ENCODE data around the gene PPP1R17.

The PPP1R17 gene

DNA sequence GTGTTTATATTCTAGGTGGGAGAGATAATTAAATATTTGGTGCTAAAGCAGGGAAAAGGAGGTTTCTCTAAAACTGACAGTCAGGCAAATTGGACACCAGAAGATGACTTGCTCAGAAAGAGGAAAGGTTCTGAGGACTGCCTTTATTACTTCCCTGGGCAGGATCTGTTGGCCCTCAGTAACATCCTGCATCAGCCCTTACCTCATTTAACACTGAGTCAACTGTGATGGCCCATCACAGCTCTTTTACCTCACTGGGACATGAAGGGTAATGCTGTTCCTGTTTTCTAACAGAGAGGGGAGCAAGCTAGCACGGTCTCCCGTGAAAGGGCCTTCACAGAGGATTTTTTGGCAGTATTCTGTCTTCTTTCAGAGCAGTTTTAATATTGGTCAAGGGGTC is 12.0 kb downstream of the PPP1R17 start:
- DNase-seq (ENCODE audit: low read depth, low spot score) = no peak

DNA sequence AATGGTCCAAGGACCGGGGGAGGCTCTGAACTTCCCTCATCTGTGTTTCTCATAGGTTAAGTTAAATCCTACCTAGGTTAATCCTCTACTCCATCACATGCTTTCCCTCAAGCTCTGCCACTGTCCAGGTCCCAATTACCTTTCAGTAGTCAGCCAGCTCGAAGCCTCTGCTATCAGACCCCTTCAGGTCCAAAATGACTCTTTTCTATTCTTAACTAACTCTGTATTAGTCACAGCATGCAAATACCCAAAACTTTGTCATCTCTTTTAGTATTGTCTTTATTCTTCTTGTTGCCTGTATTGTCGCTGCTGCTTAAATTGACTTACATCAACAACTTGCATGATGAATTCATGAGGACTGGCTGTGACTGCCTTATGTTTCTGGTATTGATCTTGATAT is 15.3 kb downstream of the PPP1R17 start:
- no peak for DNase-seq (ENCODE audit: low read depth, low spot score)

DNA sequence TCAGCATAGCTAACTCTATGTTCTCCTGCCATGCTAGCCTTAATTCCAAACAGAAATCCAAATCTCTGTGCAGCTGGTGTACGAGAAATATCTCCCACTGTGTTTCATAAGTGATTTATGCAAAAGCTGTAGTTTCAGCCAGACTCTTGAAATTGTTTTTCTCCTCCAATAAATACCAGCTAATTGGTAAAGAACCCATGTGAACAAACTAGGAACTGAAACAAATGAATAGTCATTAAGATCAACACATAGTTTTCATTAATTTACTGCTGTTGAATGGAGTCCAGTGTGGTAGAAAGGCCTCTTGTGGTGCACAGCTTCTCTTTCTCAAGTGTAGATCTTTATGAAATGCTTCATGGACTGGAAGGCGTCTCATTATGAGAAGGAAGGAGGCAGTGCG is 18.4 kb downstream of the PPP1R17 start:
- DNase-seq (ENCODE audit: low read depth, low spot score) = no peak

DNA sequence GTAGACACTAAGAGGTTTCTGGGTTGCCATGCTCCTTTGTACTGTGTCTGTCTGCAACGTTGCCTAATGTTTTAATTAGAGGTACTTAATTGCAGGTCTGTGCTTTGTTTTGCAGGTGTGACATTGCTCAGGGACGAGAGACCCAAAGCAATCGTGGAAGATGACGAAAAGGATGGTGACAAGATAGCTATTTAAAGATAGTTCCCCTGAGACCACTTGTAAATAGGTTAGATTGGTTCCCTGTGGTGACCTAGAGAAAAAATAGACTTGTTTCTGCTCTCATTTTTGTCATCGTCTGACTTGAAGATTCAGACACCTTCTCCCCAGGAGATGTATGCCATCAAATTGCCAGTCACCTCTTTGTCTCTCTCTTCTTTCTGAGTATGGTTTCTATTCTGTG is 20.1 kb downstream of the PPP1R17 start:
- DNase-seq (ENCODE audit: low read depth, low spot score) = no peak

DNA sequence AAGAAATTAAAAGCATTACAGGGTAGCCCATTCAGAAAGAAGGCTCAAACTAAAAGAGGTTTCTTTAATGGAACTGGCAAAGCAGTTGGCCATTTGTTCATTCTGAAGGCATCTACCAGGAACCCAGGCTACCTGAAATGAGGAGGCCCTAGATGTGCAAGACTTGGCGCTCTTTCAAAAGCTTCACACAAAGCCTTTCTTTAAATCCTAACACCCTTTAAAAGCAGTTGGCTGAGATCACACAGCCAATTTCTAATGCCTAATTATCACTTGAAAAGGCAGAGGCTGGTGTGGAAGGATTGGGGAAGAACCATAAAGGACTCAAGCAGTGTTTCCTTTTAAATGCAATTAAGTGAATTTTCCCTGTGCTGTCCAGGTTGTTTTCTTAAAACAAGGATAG is 23.2 kb downstream of the PPP1R17 start:
- no peak for DNase-seq (ENCODE audit: low read depth, low spot score)

DNA sequence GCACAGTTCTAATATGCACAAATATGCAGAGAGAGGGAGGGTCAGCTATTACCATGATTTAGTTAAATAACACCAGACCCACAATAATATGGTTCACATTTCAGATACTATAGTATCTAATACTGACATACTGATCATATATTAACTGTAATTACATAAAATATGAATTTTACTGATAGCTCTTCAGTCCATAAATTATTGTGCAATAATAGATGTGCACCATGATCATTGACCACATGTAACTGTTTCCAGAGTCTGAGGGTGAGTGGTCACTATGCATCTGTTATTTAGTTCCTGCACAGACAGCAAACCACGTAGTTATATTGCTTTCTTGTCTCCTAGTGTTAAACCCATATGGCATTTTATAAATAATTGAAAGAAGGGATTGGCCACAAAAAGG is 29.3 kb downstream of the PPP1R17 start:
- no peak for DNase-seq (ENCODE audit: low read depth, low spot score)

DNA sequence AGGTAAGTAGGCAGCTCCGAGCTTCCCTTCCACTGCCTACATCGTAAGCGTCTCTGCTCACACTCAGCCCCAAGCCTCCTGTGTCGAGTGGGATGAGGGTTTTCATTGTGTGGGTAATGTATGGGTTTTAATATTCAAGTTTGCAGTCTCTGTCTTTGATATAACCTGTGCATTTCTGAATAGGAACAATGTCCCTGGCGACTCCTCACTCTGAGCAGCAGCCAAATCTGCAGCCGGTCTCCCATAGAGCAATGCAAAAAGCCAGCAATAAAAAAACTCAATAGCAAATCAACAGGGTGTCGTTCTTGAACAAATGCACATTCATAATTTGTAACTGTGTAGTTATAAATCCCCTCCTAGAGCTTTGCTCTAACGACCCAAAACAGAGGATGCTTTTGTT is 33.4 kb downstream of the PPP1R17 start:
- DNase-seq (ENCODE audit: low read depth, low spot score) = no peak

DNA sequence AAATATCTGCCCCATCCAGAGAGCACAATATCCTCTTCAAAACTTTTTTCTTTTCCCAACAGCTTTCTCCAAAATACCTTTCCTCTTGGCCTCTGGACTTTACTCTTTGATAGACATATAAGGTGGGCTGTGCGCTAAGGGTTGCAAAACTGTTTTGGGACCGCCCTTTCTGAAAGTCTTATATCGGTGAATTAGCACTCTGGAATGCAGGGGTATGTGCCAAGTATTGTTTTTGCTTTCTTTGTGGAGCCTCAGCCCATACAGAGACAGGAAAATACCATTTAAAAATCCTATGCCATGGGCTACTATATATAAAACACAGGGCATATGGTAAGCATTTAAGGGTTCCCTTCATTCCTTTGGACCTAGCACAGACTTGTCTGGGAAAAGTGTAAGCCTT is 37.7 kb downstream of the PPP1R17 start:
- DNase-seq (ENCODE audit: low read depth, low spot score) = no peak

DNA sequence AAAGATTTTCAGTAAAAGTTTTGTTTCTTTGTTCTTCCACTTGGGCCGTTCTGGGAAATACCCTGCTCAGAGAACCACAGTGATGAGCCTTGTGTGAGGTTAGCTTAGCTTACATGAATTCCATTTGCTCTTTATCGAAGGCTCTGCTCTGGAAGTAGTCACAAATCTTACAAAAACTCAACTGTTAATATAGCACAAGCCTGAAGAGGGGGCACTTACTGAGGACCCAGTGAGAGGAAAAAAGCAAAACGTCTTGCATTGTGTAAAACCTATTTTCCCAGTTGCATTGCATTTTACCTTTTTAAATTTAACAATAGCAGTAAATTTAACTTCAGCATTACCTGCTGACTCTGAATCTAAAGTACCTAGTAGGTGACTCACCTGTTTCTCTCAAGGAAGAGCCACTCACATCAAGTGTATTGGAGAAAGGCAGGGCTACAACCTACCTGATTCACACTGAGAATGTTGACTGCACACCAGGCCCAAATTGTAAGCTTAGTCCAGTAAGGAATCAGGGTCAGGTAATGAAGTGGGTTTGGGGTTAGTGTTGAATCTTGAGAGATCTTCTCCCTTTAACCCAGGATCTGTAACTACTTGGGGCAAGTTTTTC is 42.3 kb downstream of the PPP1R17 start:
- DNase-seq (ENCODE audit: low read depth, low spot score) = no peak

DNA sequence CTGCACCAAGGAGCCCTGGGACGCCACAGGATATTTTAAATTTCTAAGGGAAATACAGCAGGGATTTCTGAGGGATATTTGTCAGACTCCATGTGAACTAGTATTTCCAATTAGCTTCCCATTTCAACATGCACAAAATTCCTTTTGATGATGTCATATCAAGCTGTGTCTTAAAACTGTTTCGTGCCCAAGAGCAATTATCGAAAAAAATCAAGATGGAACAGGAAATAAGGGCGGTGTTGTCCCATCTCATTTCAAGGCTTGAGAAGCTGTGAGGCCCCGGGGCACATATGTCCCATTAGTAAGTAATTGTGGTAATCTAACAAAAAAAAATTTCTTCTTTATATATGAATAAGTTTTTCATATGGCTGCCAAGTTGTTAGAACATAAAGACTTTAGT is 47.4 kb downstream of the PPP1R17 start:
- DNase-seq (ENCODE audit: low read depth, low spot score) = no peak

DNA sequence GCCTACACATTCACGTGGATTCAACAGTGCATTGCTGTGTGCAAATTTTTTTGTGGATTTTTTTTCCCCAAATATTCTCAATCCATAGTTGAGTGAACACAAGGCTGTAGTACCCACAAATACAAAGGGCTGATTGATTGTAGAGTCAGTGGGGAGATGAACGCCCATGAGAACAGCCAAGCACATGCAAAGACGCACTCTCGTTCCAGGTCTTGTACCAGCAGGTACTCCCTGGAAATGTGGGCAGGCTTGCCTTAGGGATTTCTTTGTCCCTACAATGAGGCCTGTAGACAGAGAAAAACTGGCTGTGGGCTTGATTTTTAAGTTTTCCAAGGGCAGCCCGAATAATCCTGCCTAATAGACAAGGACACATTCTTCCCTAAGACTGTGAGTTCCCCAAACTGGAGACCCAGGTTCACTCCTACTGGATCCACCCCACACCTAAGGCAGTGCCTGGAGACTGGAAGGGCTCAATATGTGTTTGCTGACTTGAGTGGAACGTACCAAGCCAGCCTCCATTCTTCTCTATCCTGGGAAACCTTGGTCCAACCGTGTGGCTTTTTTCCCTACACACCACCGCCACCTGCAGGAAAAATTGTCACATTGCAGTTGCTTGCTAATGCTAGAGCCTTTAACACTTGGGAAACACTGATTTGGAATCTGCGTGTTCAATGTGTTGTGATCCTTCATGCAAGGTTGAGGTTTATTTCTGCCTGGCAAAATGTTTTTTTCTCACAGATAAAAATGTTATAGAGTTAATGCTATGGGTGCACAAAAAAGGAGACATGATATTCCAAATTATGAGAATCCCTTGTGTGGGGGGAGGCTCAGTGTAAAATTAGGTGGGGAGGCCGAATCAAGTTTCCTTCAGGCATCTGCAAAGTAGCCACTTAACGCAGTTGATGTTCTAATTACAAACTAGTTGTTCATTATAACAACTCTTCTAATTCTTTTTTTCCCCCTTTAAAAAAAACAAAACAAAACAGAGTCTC is 49.3 kb downstream of the PPP1R17 start:
- no peak for DNase-seq (ENCODE audit: low read depth, low spot score)

DNA sequence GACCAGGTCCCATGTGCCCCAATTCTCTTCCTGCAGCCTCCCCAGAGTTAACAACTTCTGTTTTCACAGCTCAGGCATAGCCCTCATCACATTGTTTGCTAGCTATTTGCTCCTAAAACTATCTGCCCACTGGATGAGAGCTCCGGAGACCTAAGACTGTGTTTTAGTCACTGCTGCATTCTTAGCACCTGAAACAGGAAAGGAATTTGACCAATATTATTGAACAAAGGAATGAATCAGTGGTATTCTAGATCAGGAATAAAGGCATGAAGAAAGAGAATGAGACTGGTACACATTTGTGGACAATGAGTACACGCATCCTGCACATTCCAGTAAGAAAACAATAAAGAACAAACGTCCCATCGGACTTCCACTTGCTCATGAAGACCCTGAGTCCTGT is 54.8 kb downstream of the PPP1R17 start:
- DNase-seq (ENCODE audit: low read depth, low spot score) = no peak

DNA sequence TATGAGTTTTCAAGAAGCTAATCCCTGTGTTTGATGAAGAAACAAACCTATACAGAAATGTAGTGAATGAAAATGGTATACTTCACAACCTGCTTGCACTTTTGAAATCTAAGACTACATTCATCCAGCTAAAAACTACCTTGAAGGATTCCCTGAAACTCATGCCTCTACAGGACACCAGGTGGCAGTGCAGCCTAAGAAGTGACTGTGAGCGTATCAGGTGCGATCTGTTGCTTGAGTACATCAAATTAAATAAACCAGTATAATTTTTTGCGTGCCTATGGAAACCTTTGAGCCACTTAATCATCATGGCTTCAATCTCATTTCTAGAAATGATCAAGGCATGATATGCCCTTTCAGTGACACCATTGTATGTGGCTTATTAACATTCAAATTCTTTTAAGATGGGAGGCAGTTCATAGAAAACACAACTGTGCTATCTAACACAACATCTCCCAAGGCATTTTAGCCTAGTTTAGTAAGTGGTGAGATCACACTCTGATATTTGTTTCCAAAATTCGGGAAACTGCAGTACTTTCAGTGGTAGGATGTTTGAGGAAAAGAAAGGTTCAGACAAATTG is 57.4 kb downstream of the PPP1R17 start:
- DNase-seq (ENCODE audit: low read depth, low spot score) = no peak

DNA sequence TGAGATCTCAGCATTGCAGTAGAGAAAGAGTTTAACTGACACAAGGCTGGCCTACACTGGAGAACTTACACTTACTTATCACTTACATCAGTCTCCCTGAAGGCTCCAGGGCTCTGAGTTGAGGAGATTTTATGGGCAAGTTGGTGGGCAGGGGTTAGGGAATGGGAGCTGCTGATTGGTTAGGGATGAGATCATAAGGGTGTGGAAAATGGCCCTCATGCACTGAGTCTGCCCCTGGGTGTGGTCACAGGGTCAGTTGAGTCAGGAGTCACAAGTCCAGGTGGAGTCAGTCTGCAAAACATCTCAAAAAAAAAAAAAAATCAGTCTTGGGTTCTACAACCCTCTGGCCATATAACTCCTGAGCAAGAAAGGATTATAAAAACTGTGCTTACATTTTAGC is 60.5 kb downstream of the PPP1R17 start:
- no peak for DNase-seq (ENCODE audit: low read depth, low spot score)

DNA sequence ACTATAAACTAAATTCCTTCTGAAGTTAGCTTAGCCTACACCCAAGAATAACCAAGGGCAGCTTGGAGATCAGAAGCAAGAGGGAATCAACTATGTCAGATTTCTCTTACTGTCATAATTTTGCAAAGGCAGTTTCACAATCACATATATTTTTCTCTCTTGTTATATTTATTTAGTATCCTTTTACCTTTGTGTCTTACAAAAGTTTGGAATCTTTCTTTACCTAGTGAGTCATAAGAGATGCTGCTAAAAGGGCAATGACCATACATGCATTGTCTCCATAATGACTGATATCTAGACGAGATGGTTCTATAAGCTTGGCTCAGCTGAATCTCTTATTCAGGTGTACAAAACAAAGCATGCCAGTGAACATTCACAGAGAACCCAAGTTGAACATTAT is 61.1 kb downstream of the PPP1R17 start:
- DNase-seq (ENCODE audit: low read depth, low spot score) = no peak

DNA sequence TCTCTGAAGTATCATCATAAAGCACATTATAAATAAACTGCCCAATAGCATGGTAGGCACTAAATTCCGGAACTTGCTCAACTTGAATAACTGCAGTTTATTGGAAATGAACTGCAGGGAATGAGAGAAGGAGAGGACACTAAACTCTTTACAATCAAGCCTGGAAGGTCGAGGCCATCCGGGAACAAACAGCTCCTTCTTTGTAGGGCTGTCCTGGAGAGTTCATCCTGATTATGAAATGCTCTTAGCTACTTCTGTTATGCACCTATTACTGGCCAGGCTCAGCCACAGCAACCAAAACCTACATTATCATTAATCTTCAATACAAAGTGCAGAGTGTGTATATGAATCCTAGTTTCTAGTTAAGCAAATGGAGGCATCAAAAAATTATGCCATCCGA is 64.7 kb downstream of the PPP1R17 start:
- DNase-seq (ENCODE audit: low read depth, low spot score) = no peak
